B cell (primary cell): ENCODE results near the gene SMAD2. TPM values are rescaled to one million over a fixed set of nuclear protein-coding genes. Genes with fewer than 3 reads are reported as not detected.

Source experiments
- ATAC-seq: fragments of 200-7000 bp; cut with Tn5 transposase; one replicate; pipeline ENCODE4 v1.10.0; 2021; ENCODE audit warnings: low read depth, mild to moderate bottlenecking, moderate number of reproducible peaks, moderate library complexity
- CTCF ChIA-PET: fragments of 350-600 bp; sonication (Branson Sonifier 250); formaldehyde crosslinking; loops from one replicate; lab custom pipeline; 2021; ENCODE audit warnings: antibody characterized with exemption, inconsistent platforms; lab: Charles Lee
- POLR2A ChIA-PET: fragments of 350-600 bp; sonication (Branson Sonifier 250); formaldehyde crosslinking; loops from one replicate; lab custom pipeline; 2021; ENCODE audit warnings: antibody characterized with exemption; lab: Charles Lee
- DNase-seq: peaks from one replicate; pipeline ENCODE4 v3.0.0; 2013
- H2AFZ ChIP-seq: 2 replicates; pipeline ENCODE4 v1.6.1; 2012; ENCODE audit warnings: mild to moderate bottlenecking, low read depth, low read length; ENCODE audit not compliant: insufficient read depth, poor library complexity, severe bottlenecking
- H3K27ac ChIP-seq, 2 donors: 1 replicate in 1 of 2; 2 replicates in 1 of 2; pipeline ENCODE4 v1.5.1; 2012 to 2013; ENCODE audit warnings: low read length in 2 of 2, mild to moderate bottlenecking in 2 of 2, moderate library complexity in 1 of 2
- H3K27me3 ChIP-seq, 4 experiments: fragments of 200-600 bp in 1 of 4; sonication (generic) in 1 of 4; replicated peaks in 1 of 4; 1 replicate in 2 of 4; 2 replicates in 2 of 4; pipeline versions ENCODE4 v1.6.1 to v1.7.0; 2013 to 2016; ENCODE audit warnings: low read length in 3 of 4, mild to moderate bottlenecking in 2 of 4, mixed read lengths in 1 of 4, moderate library complexity in 1 of 4; ENCODE audit not compliant: insufficient read depth in 4 of 4, control insufficient read depth in 3 of 4; ENCODE audit errors: control extremely low read depth in 1 of 4
- H3K36me3 ChIP-seq, 2 experiments: replicated peaks in 1 of 2; 1 replicate in 1 of 2; 2 replicates in 1 of 2; pipeline versions ENCODE4 v1.6.1 to v1.7.1; 2013; ENCODE audit warnings: low read length in 1 of 2; ENCODE audit not compliant: insufficient read depth in 2 of 2, control insufficient read depth in 1 of 2; ENCODE audit errors: control extremely low read depth in 1 of 2, extremely low read depth in 1 of 2
- H3K4me1 ChIP-seq, 2 donors: fragments of 200-600 bp in 1 of 2; sonication (generic) in 1 of 2; 1 replicate in 1 of 2; 2 replicates in 1 of 2; pipeline versions ENCODE4 v1.5.1 to v1.6.1; 2013 to 2017; ENCODE audit warnings: low read length in 2 of 2; ENCODE audit not compliant: control insufficient read depth in 2 of 2, insufficient read depth in 2 of 2
- H3K4me2 ChIP-seq: replicated peaks from 2 replicates; pipeline ENCODE3; 2012; ENCODE audit warnings: mild to moderate bottlenecking, low read depth, low read length; ENCODE audit not compliant: poor library complexity, severe bottlenecking
- H3K4me3 ChIP-seq, 5 experiments: fragments of 200-600 bp in 1 of 5; sonication (generic) in 1 of 5; 1 replicate in 3 of 5; 2 replicates in 2 of 5; pipeline versions ENCODE4 v1.5.1 to v1.7.0; 2011 to 2016; ENCODE audit warnings: low read length in 4 of 5, mild to moderate bottlenecking in 4 of 5, low read depth in 2 of 5, control low read depth in 1 of 5, moderate library complexity in 1 of 5; ENCODE audit not compliant: insufficient read depth in 1 of 5; ENCODE audit errors: control extremely low read depth in 1 of 5, extremely low read depth in 1 of 5
- H3K79me2 ChIP-seq: fragments of 200-600 bp; sonication (generic); one replicate; pipeline ENCODE4 v1.6.0; 2016; ENCODE audit warnings: low read length; ENCODE audit not compliant: control insufficient read depth, insufficient read depth
- H3K9ac ChIP-seq: fragments of 200-600 bp; sonication (generic); 2 replicates; pipeline ENCODE4 v1.6.1; 2017; ENCODE audit warnings: mild to moderate bottlenecking, low read length, moderate library complexity
- H3K9me3 ChIP-seq, 3 donors: one replicate each; pipeline versions ENCODE4 v1.6.1 to v1.7.1; 2013; ENCODE audit warnings: low read length in 2 of 3; ENCODE audit not compliant: control insufficient read depth in 2 of 3, insufficient read depth in 1 of 3; ENCODE audit errors: control extremely low read depth in 1 of 3
- H4K20me1 ChIP-seq: 2 replicates; pipeline ENCODE4 v1.6.0; 2012; ENCODE audit warnings: mild to moderate bottlenecking, low read length; ENCODE audit not compliant: insufficient read depth, control insufficient read depth, poor library complexity, severe bottlenecking
- H3K27ac Mint-ChIP-seq: one replicate; pipeline ENCODE4 v1.8.0; 2021; ENCODE audit warnings: mixed read lengths
- H3K27me3 Mint-ChIP-seq: one replicate; pipeline ENCODE4 v1.8.0; 2021; ENCODE audit warnings: mixed read lengths
- H3K4me1 Mint-ChIP-seq: one replicate; pipeline ENCODE4 v1.8.0; 2021; ENCODE audit warnings: mixed read lengths
- H3K4me3 Mint-ChIP-seq: one replicate; pipeline ENCODE4 v1.8.0; 2021; ENCODE audit warnings: mixed read lengths
- H3K9me3 Mint-ChIP-seq: one replicate; pipeline ENCODE4 v1.8.0; 2022; ENCODE audit warnings: mixed read lengths; ENCODE audit not compliant: insufficient read depth
- EZH2 ChIP-seq: IDR thresholded peaks from 2 replicates; pipeline ENCODE4 v1.6.1; 2012; ENCODE audit warnings: borderline replicate concordance, low read depth, mild to moderate bottlenecking, moderate library complexity, low read length; ENCODE audit not compliant: insufficient read depth, poor library complexity, severe bottlenecking
- WGBS: methylation state at CpG from one replicate; pipeline ENCODE4 v1.1.5; 2013; ENCODE audit warnings: missing lambda C conversion rate; ENCODE audit not compliant: insufficient coverage; 5-methylcytosine and 5-hydroxymethylcytosine counted together
- intact Hi-C: fragments of 100-400 bp; cut with micrococcal nuclease; formaldehyde crosslinking; loops from one replicate; pipeline ENCODE4 v1.10.0; 2022
- polyA plus RNA-seq: library from polyadenylated mRNA; depleted of rRNA; stranded (reverse); fragments of >200 nt; gene quantifications from 2 replicates; pipeline ENCODE4 v1.2.3, GENCODE V29; 2012
- total RNA-seq, 2 donors: library from RNA; stranded (reverse); fragments of 120-200 nt in 1 of 2; gene quantifications; 1 replicate in 1 of 2; 2 replicates in 1 of 2; pipeline versions ENCODE4 v1.2.3 to v1.2.4, GENCODE V29; 2013 to 2022
- TF ChIP-seq, protein P1 (sequence below): fragments of 200-600 bp; IDR thresholded peaks from one replicate; pipeline ENCODE4 v1.8.0; 2022; ENCODE audit warnings: antibody characterized with exemption, mild to moderate bottlenecking

The SMAD2 gene
- total and polyA plus RNA-seq, 2 donors (not counting 1 experiment from before 2014, with no cell fraction given), result 23.4 to 139 TPM

DNA sequence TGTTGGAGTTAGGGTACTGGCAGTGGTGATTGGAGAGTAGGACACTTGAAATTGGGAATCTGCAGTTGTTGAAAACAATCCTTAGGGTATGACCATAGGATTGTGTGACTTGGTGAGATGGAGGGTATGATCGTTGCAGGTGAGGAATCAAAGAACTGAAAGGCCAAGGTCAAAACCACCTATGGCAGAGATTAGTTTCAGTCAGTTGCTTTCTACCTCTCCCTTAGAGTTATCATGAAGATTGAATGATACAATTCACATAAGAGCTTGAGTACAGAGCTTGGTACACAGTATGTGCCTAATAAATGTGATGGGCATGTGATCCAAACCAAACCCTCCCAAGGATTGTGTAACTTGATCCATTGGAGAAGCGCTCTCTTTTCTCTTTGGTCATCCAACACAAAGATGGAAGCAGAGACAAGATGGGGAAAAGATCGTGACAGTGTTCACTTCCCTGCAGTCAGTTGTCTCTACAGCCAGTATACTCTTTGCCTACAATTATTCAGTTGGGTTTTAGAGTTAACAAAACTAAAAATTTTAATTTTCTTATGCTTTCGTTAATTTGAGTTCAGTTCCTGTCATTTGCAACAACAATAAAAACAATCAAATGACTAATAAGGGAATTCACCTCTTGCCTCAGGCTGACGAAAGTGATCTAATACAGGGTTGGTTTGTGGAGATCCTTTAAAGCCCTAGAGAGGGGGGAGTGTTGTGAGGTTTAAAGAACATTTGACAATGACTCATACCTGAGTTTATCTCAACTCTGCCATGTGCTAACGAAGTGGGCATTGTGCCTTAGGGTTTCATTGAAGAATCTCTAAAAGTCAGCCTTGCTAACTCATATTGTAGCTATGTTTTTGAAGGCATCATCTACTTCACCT lies 14.8 kb upstream of the SMAD2 start:
- H3K9me3 Mint-ChIP-seq, result no peaks in the 10 kb centered on the region
- TF ChIP-seq, protein P1, sequence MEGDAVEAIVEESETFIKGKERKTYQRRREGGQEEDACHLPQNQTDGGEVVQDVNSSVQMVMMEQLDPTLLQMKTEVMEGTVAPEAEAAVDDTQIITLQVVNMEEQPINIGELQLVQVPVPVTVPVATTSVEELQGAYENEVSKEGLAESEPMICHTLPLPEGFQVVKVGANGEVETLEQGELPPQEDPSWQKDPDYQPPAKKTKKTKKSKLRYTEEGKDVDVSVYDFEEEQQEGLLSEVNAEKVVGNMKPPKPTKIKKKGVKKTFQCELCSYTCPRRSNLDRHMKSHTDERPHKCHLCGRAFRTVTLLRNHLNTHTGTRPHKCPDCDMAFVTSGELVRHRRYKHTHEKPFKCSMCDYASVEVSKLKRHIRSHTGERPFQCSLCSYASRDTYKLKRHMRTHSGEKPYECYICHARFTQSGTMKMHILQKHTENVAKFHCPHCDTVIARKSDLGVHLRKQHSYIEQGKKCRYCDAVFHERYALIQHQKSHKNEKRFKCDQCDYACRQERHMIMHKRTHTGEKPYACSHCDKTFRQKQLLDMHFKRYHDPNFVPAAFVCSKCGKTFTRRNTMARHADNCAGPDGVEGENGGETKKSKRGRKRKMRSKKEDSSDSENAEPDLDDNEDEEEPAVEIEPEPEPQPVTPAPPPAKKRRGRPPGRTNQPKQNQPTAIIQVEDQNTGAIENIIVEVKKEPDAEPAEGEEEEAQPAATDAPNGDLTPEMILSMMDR, result no peak
- TF ChIP-seq EZH2, result no peak
- Histone ChIP-seq H3K36me3 (no peaks in the 10 kb centered on the region), H3K9ac (no peak overlapping the region), H3K4me2 (no peak overlapping the region), H3K4me3 (no peak overlapping the region), H3K27ac (no peak overlapping the region), H3K27me3 (peaks cover 0 to 22% (median 9%) of the 10 kb centered on the region in 4 experiments), H3K4me1 (no peaks in the 10 kb centered on the region), H4K20me1 (no peaks in the 10 kb centered on the region), H2AFZ (no peak overlapping the region), H3K79me2 (no peaks in the 10 kb centered on the region), H3K9me3 (peaks cover 0 to 3% (median 1%) of the 10 kb centered on the region in 3 donors)
- H3K27me3 Mint-ChIP-seq, result peaks cover 42% of the 10 kb centered on the region
- H3K4me3 Mint-ChIP-seq, result no peak overlapping the region
- POLR2A ChIA-PET, result no interaction called here
- H3K27ac Mint-ChIP-seq, result no peak overlapping the region
- DNase-seq (no peak), ATAC-seq (peak; percentile 54)
- intact Hi-C loops, result no loop called here
- no peaks in the 10 kb centered on the region for H3K4me1 Mint-ChIP-seq
- WGBS, result 40% methylated on average over 1 of the region's 6 CpGs
- CTCF ChIA-PET, result no interaction called here

DNA sequence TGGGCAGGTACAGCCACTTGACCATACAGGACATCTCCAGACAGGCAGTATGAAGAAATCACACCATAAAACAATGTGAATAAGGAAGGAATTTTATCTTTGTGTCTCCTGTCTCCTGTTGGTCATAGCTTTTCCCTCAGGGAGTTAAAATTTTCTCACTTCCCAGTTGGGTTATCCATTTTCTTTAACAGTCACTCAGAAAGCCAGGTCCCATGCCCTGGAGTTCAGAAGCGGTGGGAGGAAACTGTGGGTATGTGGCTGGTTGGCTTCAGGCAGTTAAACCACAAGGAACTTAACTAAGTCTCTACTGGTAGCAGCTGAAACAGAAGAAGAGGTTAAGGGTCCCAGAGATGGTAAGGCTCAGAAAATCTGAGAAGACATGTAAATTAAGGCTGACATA lies 6.5 kb upstream of the SMAD2 start:
- H3K4me3 Mint-ChIP-seq, result no peak overlapping the region
- Histone ChIP-seq H2AFZ (no peak overlapping the region), H3K9me3 (no peaks in the 10 kb centered on the region), H3K36me3 (no peaks in the 10 kb centered on the region), H3K9ac (no peak overlapping the region), H3K27ac (no peak overlapping the region), H3K79me2 (no peaks in the 10 kb centered on the region), H3K4me2 (no peak overlapping the region), H3K27me3 (peaks cover 0 to 18% (median 10%) of the 10 kb centered on the region in 4 experiments), H3K4me3 (no peak overlapping the region), H4K20me1 (no peaks in the 10 kb centered on the region), H3K4me1 (peaks cover 2 to 4% of the 10 kb centered on the region in 2 donors)
- no peak overlapping the region for H3K27ac Mint-ChIP-seq
- DNase-seq (no peak), ATAC-seq (no peak)
- CTCF ChIA-PET, result interaction anchor here (1.4 kb wide), 1 partner anchor 7 kb away, joined by 4 read pairs; no protein-coding TSS in a partner anchor
- peaks cover 25% of the 10 kb centered on the region for H3K27me3 Mint-ChIP-seq
- peaks cover 1% of the 10 kb centered on the region for H3K4me1 Mint-ChIP-seq
- TF ChIP-seq, protein P1, result no peak
- TF ChIP-seq EZH2, result no peak
- intact Hi-C loops, result loop anchor here (10.0 kb wide), 2 partner anchors 782 to 1762 kb away; partner anchors contain the start of gene HDHD2
- POLR2A ChIA-PET, result no interaction called here
- H3K9me3 Mint-ChIP-seq, result no peaks in the 10 kb centered on the region
- 0% methylated on average over 1 of the region's 1 CpG for WGBS
